ENCODE data around the gene CPXM1. TPM values are rescaled to one million over a fixed set of nuclear protein-coding genes. Genes with fewer than 3 reads are reported as not detected.

The CPXM1 gene
- total and polyA plus RNA-seq, 10 of the 15 experiments (the other 5 are each of a cell fraction or from before 2014, with no cell fraction given), result 0.22 to 3.9 (median 0.63) TPM; not detected in 2

- TF ChIP-seq CUX1 (IDR thresholded peaks at IDR 0.05; ENCODE audit: insufficient replicate concordance, low read depth, low read length) (no peak), ZBTB4 (CRISPR knock-in tag; IDR thresholded peaks at IDR 0.05) (no peak), MAX (IDR thresholded peaks at IDR 0.05; ENCODE audit: low read depth, low read length) (no peak), IKZF1 (conservative IDR thresholded peaks at IDR 0.05) (no peak), TARDBP (IDR thresholded peaks at IDR 0.05; ENCODE audit: borderline replicate concordance) (no peak), EED (IDR thresholded peaks at IDR 0.05; ENCODE audit: low read depth) (no peak)
Measured at GRCh38 chr20:2775139-2775538, 25.3 kb downstream of the CPXM1 start (continued).
